Suprapubic skin (tissue), 4 donors: ENCODE measurements around the gene KCNH5. TPM values are rescaled to one million over a fixed set of nuclear protein-coding genes. Genes with fewer than 3 reads are reported as not detected.

Source experiments
- DNase-seq, 2 donors: peaks; one replicate each; pipeline ENCODE4 v3.0.0-alpha.2; 2019; ENCODE audit warnings: low spot score in 2 of 2
- H3K27ac ChIP-seq: fragments of 200-600 bp; sonication (generic); one replicate; pipeline ENCODE4 v1.5.1; 2019
- H3K27me3 ChIP-seq: fragments of 200-600 bp; sonication (generic); one replicate; pipeline ENCODE4 v1.5.1; 2019
- H3K36me3 ChIP-seq: fragments of 200-600 bp; sonication (generic); one replicate; pipeline ENCODE4 v1.5.1; 2019
- H3K4me1 ChIP-seq: fragments of 200-600 bp; sonication (generic); one replicate; pipeline ENCODE4 v1.5.1; 2019
- H3K4me3 ChIP-seq: fragments of 200-600 bp; sonication (generic); one replicate; pipeline ENCODE4 v1.5.1; 2019; ENCODE audit warnings: mild to moderate bottlenecking
- H3K9me3 ChIP-seq: fragments of 200-600 bp; sonication (generic); one replicate; pipeline ENCODE4 v1.5.1; 2019
- EP300 ChIP-seq: sonication (generic); formaldehyde crosslinking; IDR thresholded peaks from one replicate; pipeline ENCODE4 v1.6.1; 2017; ENCODE audit warnings: antibody characterized with exemption
- POLR2A ChIP-seq, 2 donors: fragments of 450-650 bp; IDR thresholded peaks; one replicate each; pipeline ENCODE4 v1.6.1; 2017; ENCODE audit warnings: antibody characterized with exemption in 2 of 2, mild to moderate bottlenecking in 2 of 2, moderate library complexity in 2 of 2
- POLR2AphosphoS5 ChIP-seq, 3 donors: sonication (generic); formaldehyde crosslinking; IDR thresholded peaks; one replicate each; pipeline ENCODE4 v1.6.1; 2017; ENCODE audit warnings: antibody characterized with exemption in 3 of 3
- WGBS: methylation state at CpG from one replicate; pipeline ENCODE4 v1.1.5; 2018; 5-methylcytosine and 5-hydroxymethylcytosine counted together
- total RNA-seq, 4 donors: library from RNA; depleted of rRNA; stranded (reverse); fragments of >200 nt; gene quantifications; one replicate each; pipeline ENCODE4 v1.1.0, GENCODE V29; 2016
- TF ChIP-seq, protein P1 (sequence below), 2 donors: fragments of 200-600 bp in 1 of 2; fragments of 450-650 bp in 1 of 2; sonication (generic) in 1 of 2; IDR thresholded peaks; one replicate each; pipeline ENCODE4 v1.5.1; 2016 to 2019; ENCODE audit warnings: antibody characterized with exemption in 2 of 2, mild to moderate bottlenecking in 1 of 2, moderate library complexity in 1 of 2

The KCNH5 gene
- total RNA-seq, 4 donors from 2014 or later, result 0.31 to 0.79 TPM; not detected in 2

DNA sequence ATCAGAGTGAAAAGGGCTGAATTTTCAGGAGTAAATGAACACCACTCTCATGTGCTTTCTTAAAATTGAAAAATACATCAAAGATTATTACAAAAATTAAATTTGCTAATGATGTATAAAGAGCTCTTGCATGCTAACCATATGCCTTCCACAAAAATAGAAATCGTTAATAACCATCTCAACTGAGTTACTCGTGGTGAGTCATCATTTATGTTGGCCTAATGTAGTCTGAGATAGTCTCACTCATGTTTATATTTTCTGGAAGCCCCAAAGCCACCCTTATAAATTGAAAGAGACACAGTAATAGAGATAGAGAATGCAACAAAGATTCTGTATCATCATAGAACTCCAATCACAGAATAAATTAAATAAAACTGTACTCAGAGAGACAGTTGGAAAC lies 131.2 kb downstream of the KCNH5 start:
- H3K4me3 ChIP-seq, result no peak overlapping the region
- WGBS, result 40% methylated on average over 2 of the region's 2 CpGs
- H3K9me3 ChIP-seq, result no peaks in the 10 kb centered on the region
- H3K36me3 ChIP-seq, result no peaks in the 10 kb centered on the region
- no peaks in the 10 kb centered on the region for H3K27me3 ChIP-seq
- no peaks in the 10 kb centered on the region for H3K4me1 ChIP-seq
- TF ChIP-seq, protein P1, sequence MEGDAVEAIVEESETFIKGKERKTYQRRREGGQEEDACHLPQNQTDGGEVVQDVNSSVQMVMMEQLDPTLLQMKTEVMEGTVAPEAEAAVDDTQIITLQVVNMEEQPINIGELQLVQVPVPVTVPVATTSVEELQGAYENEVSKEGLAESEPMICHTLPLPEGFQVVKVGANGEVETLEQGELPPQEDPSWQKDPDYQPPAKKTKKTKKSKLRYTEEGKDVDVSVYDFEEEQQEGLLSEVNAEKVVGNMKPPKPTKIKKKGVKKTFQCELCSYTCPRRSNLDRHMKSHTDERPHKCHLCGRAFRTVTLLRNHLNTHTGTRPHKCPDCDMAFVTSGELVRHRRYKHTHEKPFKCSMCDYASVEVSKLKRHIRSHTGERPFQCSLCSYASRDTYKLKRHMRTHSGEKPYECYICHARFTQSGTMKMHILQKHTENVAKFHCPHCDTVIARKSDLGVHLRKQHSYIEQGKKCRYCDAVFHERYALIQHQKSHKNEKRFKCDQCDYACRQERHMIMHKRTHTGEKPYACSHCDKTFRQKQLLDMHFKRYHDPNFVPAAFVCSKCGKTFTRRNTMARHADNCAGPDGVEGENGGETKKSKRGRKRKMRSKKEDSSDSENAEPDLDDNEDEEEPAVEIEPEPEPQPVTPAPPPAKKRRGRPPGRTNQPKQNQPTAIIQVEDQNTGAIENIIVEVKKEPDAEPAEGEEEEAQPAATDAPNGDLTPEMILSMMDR (IDR thresholded peaks at IDR 0.05), result no peak
- no peak for TF ChIP-seq POLR2AphosphoS5 (IDR thresholded peaks at IDR 0.05)
- no peak for TF ChIP-seq POLR2A (IDR thresholded peaks at IDR 0.05)
- TF ChIP-seq EP300, result no peak
- H3K27ac ChIP-seq, result no peak overlapping the region
- DNase-seq, result no peak

DNA sequence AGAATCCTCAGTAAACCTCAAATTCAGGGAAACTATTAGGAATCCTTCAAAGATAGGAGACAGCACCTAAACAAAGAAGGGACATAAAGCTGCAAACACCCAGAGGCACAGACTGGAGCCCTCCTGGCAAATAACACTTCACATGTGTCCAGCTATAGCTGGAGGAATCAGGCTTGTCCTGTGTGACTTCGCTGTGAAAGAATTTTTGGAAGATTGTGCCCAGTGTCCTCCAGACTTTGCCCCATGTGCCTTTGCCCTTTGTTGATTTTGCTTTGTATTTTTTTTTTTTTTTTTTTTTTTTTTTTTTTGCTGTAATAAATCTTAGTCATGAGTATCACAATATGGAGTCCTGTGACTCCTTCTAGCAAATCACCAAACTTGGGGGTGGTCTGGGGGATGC lies 136.8 kb downstream of the KCNH5 start:
- 73% methylated on average over 1 of the region's 1 CpG for WGBS
- Histone ChIP-seq H3K27ac (no peak overlapping the region), H3K9me3 (no peaks in the 10 kb centered on the region), H3K36me3 (no peaks in the 10 kb centered on the region), H3K27me3 (no peaks in the 10 kb centered on the region), H3K4me3 (no peak overlapping the region), H3K4me1 (no peaks in the 10 kb centered on the region)
- no peak for DNase-seq
- TF ChIP-seq, protein P1 (IDR thresholded peaks at IDR 0.05), result no peak
- TF ChIP-seq POLR2AphosphoS5 (IDR thresholded peaks at IDR 0.05), result no peak
- no peak for TF ChIP-seq EP300
- no peak for TF ChIP-seq POLR2A (IDR thresholded peaks at IDR 0.05)

GRCh38 chr14:62905566-62905965 lies 139.7 kb downstream of the KCNH5 start:
- 56% methylated on average over 2 of the region's 2 CpGs for WGBS
- Histone ChIP-seq H3K9me3 (no peaks in the 10 kb centered on the region), H3K4me1 (no peaks in the 10 kb centered on the region), H3K36me3 (no peaks in the 10 kb centered on the region), H3K27me3 (no peaks in the 10 kb centered on the region), H3K27ac (no peak overlapping the region), H3K4me3 (no peak overlapping the region)
- no peak for DNase-seq
- TF ChIP-seq POLR2A (IDR thresholded peaks at IDR 0.05) (no peak), POLR2AphosphoS5 (IDR thresholded peaks at IDR 0.05) (no peak), EP300 (no peak)
- TF ChIP-seq, protein P1 (IDR thresholded peaks at IDR 0.05), result no peak

- 47% methylated on average over 2 of the region's 2 CpGs for whole genome bisulfite sequencing
- H3K36me3 ChIP-seq, result no peaks in the 10 kb centered on the region
- no peak overlapping the region for H3K4me3 ChIP-seq
- H3K27ac ChIP-seq, result no peak overlapping the region
- TF ChIP-seq POLR2AphosphoS5 (IDR thresholded peaks at IDR 0.05) (no peak), POLR2A (IDR thresholded peaks at IDR 0.05) (no peak), EP300 (no peak)
- TF ChIP-seq, protein P1 (IDR thresholded peaks at IDR 0.05), result no peak
- no peaks in the 10 kb centered on the region for H3K27me3 ChIP-seq
- H3K9me3 ChIP-seq, result no peaks in the 10 kb centered on the region
- no peak for DNase-seq
- no peaks in the 10 kb centered on the region for H3K4me1 ChIP-seq
Observed at GRCh38 chr14:62897771-62898170, 147.5 kb downstream of the KCNH5 start.

DNA sequence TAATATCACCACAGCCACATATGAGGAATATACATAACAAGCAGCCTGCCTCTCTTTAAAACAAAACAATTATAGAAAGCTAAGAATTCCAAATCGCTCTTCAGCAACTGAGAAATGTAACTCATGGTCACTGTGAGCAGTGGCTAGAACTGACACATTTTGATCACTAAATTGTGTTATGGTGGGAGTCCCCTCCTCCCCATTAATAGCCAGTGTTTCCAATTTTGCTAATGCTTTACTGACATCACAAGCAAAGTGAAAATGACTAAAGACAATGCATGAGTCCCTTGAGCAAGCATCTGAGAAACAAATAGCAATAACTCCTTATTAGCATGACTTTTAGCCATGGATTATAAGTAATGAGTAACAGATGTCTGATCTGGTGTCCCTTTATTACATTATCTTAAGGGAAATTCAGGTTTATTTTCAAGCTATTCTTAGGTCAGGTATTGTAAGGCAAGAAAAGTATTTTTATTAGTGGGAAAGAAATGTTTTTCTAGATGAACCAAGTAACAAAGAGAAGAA lies 148.3 kb downstream of the KCNH5 start:
- Histone ChIP-seq H3K4me1 (no peaks in the 10 kb centered on the region), H3K4me3 (no peak overlapping the region), H3K9me3 (no peaks in the 10 kb centered on the region), H3K27ac (no peak overlapping the region), H3K36me3 (no peaks in the 10 kb centered on the region), H3K27me3 (no peaks in the 10 kb centered on the region)
- DNase-seq, result no peak
- TF ChIP-seq POLR2AphosphoS5 (IDR thresholded peaks at IDR 0.05) (no peak), EP300 (no peak), POLR2A (IDR thresholded peaks at IDR 0.05) (no peak)
- TF ChIP-seq, protein P1 (IDR thresholded peaks at IDR 0.05), result no peak
- WGBS, result 90% methylated on average over 1 of the region's 1 CpG
